SH-SY5Y (cell line): ENCODE measurements around the gene IRF2BP1.

ENCODE experiments used
- GATA2 ChIP-seq: IDR thresholded peaks from 2 replicates; pipeline ENCODE4 v1.6.1; 2011; ENCODE audit warnings: mild to moderate bottlenecking, low read depth, low read length
- GATA3 ChIP-seq: IDR thresholded peaks from 2 replicates; pipeline ENCODE4 v1.6.1; 2011; ENCODE audit warnings: low read depth, mild to moderate bottlenecking, low read length, moderate library complexity

- TF ChIP-seq GATA3 (no peak), GATA2 (no peak)
Observed at GRCh38 chr19:45852983-45853382, 33.0 kb downstream of the IRF2BP1 start.
